BJ (cell line): ENCODE measurements around the gene ZNF836. TPM values are rescaled to one million over a fixed set of nuclear protein-coding genes. Genes with fewer than 3 reads are reported as not detected.

Experiments
- CTCF ChIA-PET: fragments of 350-600 bp; formaldehyde crosslinking; extraction: SDS; loops from one replicate; lab custom pipeline; 2021; ENCODE audit warnings: antibody characterized with exemption, inconsistent platforms; lab: Yijun Ruan, JAX
- POLR2A ChIA-PET: fragments of 300-600 bp; sonication (Branson Sonifier 250); formaldehyde crosslinking; extraction: SDS; loops from one replicate; lab custom pipeline; 2021; ENCODE audit warnings: antibody characterized with exemption; lab: Charles Lee
- DNase-seq: peaks from one replicate; pipeline ENCODE4 v3.0.0-alpha.2; 2011; ENCODE audit warnings: low read depth
- H3K27me3 ChIP-seq: 2 replicates; pipeline ENCODE4 v1.6.0; 2011; ENCODE audit warnings: low read length; ENCODE audit not compliant: control insufficient read depth, insufficient read depth
- H3K36me3 ChIP-seq: 2 replicates; pipeline ENCODE4 v1.5.1; 2011; ENCODE audit warnings: low read length; ENCODE audit not compliant: control insufficient read depth, insufficient read depth
- H3K4me3 ChIP-seq: 2 replicates; pipeline ENCODE4 v1.5.1; 2011; ENCODE audit warnings: low read depth, mild to moderate bottlenecking, control low read depth, low read length
- polyA plus RNA-seq: library from polyadenylated mRNA; depleted of rRNA; stranded (reverse); fragments of >200 nt; gene quantifications from 2 replicates; pipeline ENCODE4 v1.2.3, GENCODE V29; 2011
- TF ChIP-seq, protein P1 (sequence below): IDR thresholded peaks from 2 replicates; pipeline ENCODE4 v1.5.1; 2011; ENCODE audit warnings: low read depth, mild to moderate bottlenecking, control low read depth, inconsistent platforms, low read length, moderate library complexity; ENCODE audit not compliant: insufficient read depth

ZNF836 gene
- polyA plus RNA-seq, 1 experiment = 1.5 TPM

- peaks cover 19% of the 10 kb centered on the region for H3K36me3 ChIP-seq
- TF ChIP-seq, protein P1, sequence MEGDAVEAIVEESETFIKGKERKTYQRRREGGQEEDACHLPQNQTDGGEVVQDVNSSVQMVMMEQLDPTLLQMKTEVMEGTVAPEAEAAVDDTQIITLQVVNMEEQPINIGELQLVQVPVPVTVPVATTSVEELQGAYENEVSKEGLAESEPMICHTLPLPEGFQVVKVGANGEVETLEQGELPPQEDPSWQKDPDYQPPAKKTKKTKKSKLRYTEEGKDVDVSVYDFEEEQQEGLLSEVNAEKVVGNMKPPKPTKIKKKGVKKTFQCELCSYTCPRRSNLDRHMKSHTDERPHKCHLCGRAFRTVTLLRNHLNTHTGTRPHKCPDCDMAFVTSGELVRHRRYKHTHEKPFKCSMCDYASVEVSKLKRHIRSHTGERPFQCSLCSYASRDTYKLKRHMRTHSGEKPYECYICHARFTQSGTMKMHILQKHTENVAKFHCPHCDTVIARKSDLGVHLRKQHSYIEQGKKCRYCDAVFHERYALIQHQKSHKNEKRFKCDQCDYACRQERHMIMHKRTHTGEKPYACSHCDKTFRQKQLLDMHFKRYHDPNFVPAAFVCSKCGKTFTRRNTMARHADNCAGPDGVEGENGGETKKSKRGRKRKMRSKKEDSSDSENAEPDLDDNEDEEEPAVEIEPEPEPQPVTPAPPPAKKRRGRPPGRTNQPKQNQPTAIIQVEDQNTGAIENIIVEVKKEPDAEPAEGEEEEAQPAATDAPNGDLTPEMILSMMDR = no peak
- DNase-seq = peak; percentile 55
- no peak overlapping the region for H3K4me3 ChIP-seq
- no peaks in the 10 kb centered on the region for H3K27me3 ChIP-seq
- ChIA-PET CTCF (interaction anchor here (0.7 to 0.8 kb wide), 3 partner anchors 15 to 61 kb away, joined by 3 to 5 read pairs (median 3); partner anchors contain the start of gene ZNF616), POLR2A (no interaction called here)
Observed at GRCh38 chr19:52200044-52200443, 28.6 kb upstream of the ZNF836 start.

GRCh38 chr19:52198678-52199077 is 27.3 kb upstream of the ZNF836 start:
- Histone ChIP-seq H3K36me3 (peaks cover 13% of the 10 kb centered on the region), H3K4me3 (no peak overlapping the region), H3K27me3 (no peaks in the 10 kb centered on the region)
- TF ChIP-seq, protein P1 = no peak
- no peak for DNase-seq
- CTCF ChIA-PET = no interaction called here
- POLR2A ChIA-PET = no interaction called here

DNA sequence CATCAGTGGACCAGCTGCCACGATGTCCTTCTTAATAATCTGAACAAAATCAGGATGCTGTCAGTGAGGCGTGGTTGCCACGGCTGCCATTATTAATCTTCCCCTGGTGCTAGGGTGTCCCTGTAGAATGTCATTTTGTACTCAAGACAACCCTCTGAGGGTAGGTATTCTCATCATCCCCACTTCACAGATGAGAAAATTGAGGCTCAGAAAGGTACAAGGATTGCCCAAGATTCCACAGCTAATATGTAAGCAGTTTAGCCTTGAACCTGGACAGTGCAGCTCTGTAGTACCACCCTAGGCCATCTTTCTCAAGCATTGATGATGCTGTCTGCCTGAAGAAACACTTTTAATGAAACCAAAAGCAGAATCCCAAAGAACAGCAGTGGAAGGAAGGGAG is 26.5 kb upstream of the ZNF836 start:
- CTCF ChIA-PET = no interaction called here

DNA sequence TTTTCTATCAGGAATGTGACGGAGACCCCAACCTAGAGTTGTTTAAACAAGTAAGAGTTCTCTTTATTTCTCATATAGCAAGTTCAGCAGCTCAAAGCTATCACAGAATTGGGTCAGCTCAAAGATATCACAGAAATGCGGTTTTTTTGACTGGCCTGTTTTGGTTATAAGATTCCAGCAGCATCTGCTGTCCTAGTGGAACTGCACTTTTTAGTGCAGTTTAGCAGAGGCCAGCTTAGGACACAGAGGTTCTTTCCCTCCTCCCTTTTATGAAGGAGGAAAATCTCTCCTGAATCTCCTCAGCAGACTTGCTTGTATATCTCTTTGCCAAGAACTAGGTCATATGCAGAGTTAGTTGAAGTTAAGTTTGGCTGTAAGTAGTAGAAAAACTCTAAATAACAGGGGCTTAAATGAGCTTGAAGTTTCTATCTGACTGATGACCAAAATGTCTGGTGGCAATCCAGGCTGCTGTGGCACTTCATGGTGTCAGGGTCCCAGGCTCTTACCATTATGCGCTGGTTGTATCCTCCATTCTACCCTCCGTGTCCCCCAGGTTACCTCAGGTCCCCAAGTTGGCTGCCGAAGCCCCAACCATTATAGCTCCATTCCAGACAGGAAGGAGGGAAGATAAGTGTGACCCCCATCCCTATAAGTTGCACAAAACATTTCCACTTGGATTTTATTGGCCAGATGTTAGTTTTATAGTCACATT is 25.0 kb upstream of the ZNF836 start:
- CTCF ChIA-PET = interaction anchor here (0.9 kb wide), 1 partner anchor 39 kb away, joined by 3 read pairs; no protein-coding TSS in a partner anchor

More for the DNA sequence above, 26.5 kb upstream of the ZNF836 start:
- DNase-seq = no peak
- H3K27me3 ChIP-seq = no peaks in the 10 kb centered on the region
- peaks cover 8% of the 10 kb centered on the region for H3K36me3 ChIP-seq
- TF ChIP-seq, protein P1 = no peak
- POLR2A ChIA-PET = no interaction called here
- H3K4me3 ChIP-seq = no peak overlapping the region

GRCh38 chr19:52191951-52192350 is 20.5 kb upstream of the ZNF836 start:
- ChIA-PET CTCF (interaction anchor here (1.2 to 1.8 kb wide), 2 partner anchors 45 to 52 kb away, joined by 3 read pairs; partner anchors contain the start of gene ZNF616), POLR2A (no interaction called here)
- Histone ChIP-seq H3K27me3 (no peaks in the 10 kb centered on the region), H3K4me3 (no peak overlapping the region), H3K36me3 (peaks cover 8% of the 10 kb centered on the region)
- DNase-seq = no peak
- TF ChIP-seq, protein P1 = no peak

More for the DNA sequence above, 25.0 kb upstream of the ZNF836 start:
- no peak overlapping the region for H3K4me3 ChIP-seq
- TF ChIP-seq, protein P1 = no peak
- peaks cover 10% of the 10 kb centered on the region for H3K36me3 ChIP-seq
- DNase-seq = no peak
- POLR2A ChIA-PET = no interaction called here
- H3K27me3 ChIP-seq = no peaks in the 10 kb centered on the region
